ENCODE measurements around the gene RPL41.

The RPL41 gene

GRCh38 chr12:56160894-56161689, 44.7 kb downstream of the RPL41 start:
- Histone ChIP-seq H3K36me3 (ENCODE audit: control insufficient read depth in 4 of 4, insufficient read depth in 4 of 4, low read length in 3 of 4) (peaks cover 2 to 65% (median 58%) of the 10 kb centered on the region in 4 experiments), H3K4me3 (ENCODE audit: control insufficient read depth in 1 of 7, extremely low read depth in 1 of 7, insufficient read depth in 4 of 7, low read depth in 2 of 7, low read length in 6 of 7) (peak overlapping the region in 1 of 7 experiments; percentile 41)

GRCh38 chr12:56161690-56162351, 45.4 kb downstream of the RPL41 start:
- Histone ChIP-seq H3K27ac (ENCODE audit: insufficient read depth in 1 of 2, low read depth in 1 of 2, low read length in 2 of 2, poor library complexity in 1 of 2, severe bottlenecking in 2 of 2) (no peak overlapping the region), H3K27me3 (replicated peaks in 2 of 5; ENCODE audit: control insufficient read depth in 4 of 5, insufficient read depth in 5 of 5, low read length in 4 of 5) (no peaks in the 10 kb centered on the region), H3K4me1 (ENCODE audit: control extremely low read depth in 1 of 4, control insufficient read depth in 4 of 4, insufficient read depth in 4 of 4, low read length in 3 of 4) (peaks cover 10 to 33% (median 30%) of the 10 kb centered on the region in 4 experiments), H3K9me3 (ENCODE audit: control extremely low read depth in 1 of 5, control insufficient read depth in 4 of 5, insufficient read depth in 2 of 5, low read depth in 1 of 5, low read length in 4 of 5) (no peaks in the 10 kb centered on the region), H3K36me3 (ENCODE audit: control insufficient read depth in 4 of 4, insufficient read depth in 4 of 4, low read length in 3 of 4) (peaks cover 2 to 70% (median 60%) of the 10 kb centered on the region in 4 experiments), H3K4me3 (ENCODE audit: control insufficient read depth in 1 of 7, extremely low read depth in 1 of 7, insufficient read depth in 4 of 7, low read depth in 2 of 7, low read length in 6 of 7) (no peak overlapping the region)
- no peak for DNase-seq
- 98% methylated on average over 6 of the region's 10 CpGs for WGBS (ENCODE audit: insufficient coverage)
- POLR2A ChIA-PET: interaction anchor here (0.6 to 1.8 kb wide), 6 partner anchors 16 to 610 kb away, joined by 3 to 6 read pairs (median 4); partner anchors contain the start of genes ESYT1 and RNF41
- CTCF ChIA-PET: interaction anchor here (0.7 to 6.0 kb wide), 13 partner anchors 7 to 96 kb away, joined by 3 to 47 read pairs (median 5); partner anchors contain the start of genes ANKRD52, ESYT1, SMARCC2 and ZC3H10

More at GRCh38 chr12:56160894-56161689, 44.7 kb downstream of the RPL41 start:
- peaks cover 10 to 35% (median 31%) of the 10 kb centered on the region in 4 experiments for H3K4me1 ChIP-seq (ENCODE audit: control extremely low read depth in 1 of 4, control insufficient read depth in 4 of 4, insufficient read depth in 4 of 4, low read length in 3 of 4)
- WGBS (ENCODE audit: insufficient coverage): 96% methylated on average over 6 of the region's 11 CpGs
- ChIA-PET POLR2A (interaction anchor here (0.6 to 1.4 kb wide), 4 partner anchors 10 to 61 kb away, joined by 4 to 6 read pairs (median 4); partner anchors contain the start of genes ESYT1 and RNF41), CTCF (interaction anchor here (0.6 to 6.0 kb wide), 13 partner anchors 8 to 69 kb away, joined by 3 to 47 read pairs (median 4); partner anchors contain the start of genes ESYT1, SMARCC2 and ZC3H10)
- DNase-seq: no peak
- H3K27ac ChIP-seq (ENCODE audit: insufficient read depth in 1 of 2, low read depth in 1 of 2, low read length in 2 of 2, poor library complexity in 1 of 2, severe bottlenecking in 2 of 2): peak overlapping the region in 1 of 2 experiments; percentile 98
- no peaks in the 10 kb centered on the region for H3K9me3 ChIP-seq (ENCODE audit: control extremely low read depth in 1 of 5, control insufficient read depth in 4 of 5, insufficient read depth in 2 of 5, low read depth in 1 of 5, low read length in 4 of 5)
- no peaks in the 10 kb centered on the region for H3K27me3 ChIP-seq (replicated peaks in 2 of 5; ENCODE audit: control insufficient read depth in 4 of 5, insufficient read depth in 5 of 5, low read length in 4 of 5)

GRCh38 chr12:56162468-56163290, 46.2 kb downstream of the RPL41 start:
- ChIA-PET POLR2A (interaction anchor here (0.6 to 1.8 kb wide), 8 partner anchors 13 to 609 kb away, joined by 3 to 5 read pairs (median 4); partner anchors contain the start of genes ESYT1 and ZC3H10), CTCF (interaction anchor here (0.9 to 6.0 kb wide), 8 partner anchors 8 to 96 kb away, joined by 3 to 47 read pairs (median 5); partner anchors contain the start of genes ANKRD52, SMARCC2 and ZC3H10)
- Histone ChIP-seq H3K27ac (ENCODE audit: insufficient read depth in 1 of 2, low read depth in 1 of 2, low read length in 2 of 2, poor library complexity in 1 of 2, severe bottlenecking in 2 of 2) (peak overlapping the region in 1 of 2 experiments; percentile 20), H3K4me3 (ENCODE audit: control insufficient read depth in 1 of 7, extremely low read depth in 1 of 7, insufficient read depth in 4 of 7, low read depth in 2 of 7, low read length in 6 of 7) (no peak overlapping the region), H3K27me3 (replicated peaks in 2 of 5; ENCODE audit: control insufficient read depth in 4 of 5, insufficient read depth in 5 of 5, low read length in 4 of 5) (no peaks in the 10 kb centered on the region), H3K9me3 (ENCODE audit: control extremely low read depth in 1 of 5, control insufficient read depth in 4 of 5, insufficient read depth in 2 of 5, low read depth in 1 of 5, low read length in 4 of 5) (no peaks in the 10 kb centered on the region), H3K4me1 (ENCODE audit: control extremely low read depth in 1 of 4, control insufficient read depth in 4 of 4, insufficient read depth in 4 of 4, low read length in 3 of 4) (peaks cover 10 to 25% (median 22%) of the 10 kb centered on the region in 4 experiments), H3K36me3 (ENCODE audit: control insufficient read depth in 4 of 4, insufficient read depth in 4 of 4, low read length in 3 of 4) (peaks cover 2 to 78% (median 63%) of the 10 kb centered on the region in 4 experiments)
- DNase-seq: peak in 1 of 3 donors; percentile 20
- WGBS (ENCODE audit: insufficient coverage): 92% methylated on average over 5 of the region's 11 CpGs

GRCh38 chr12:56163533-56164344, 47.3 kb downstream of the RPL41 start:
- WGBS (ENCODE audit: insufficient coverage): 90% methylated on average over 5 of the region's 11 CpGs
- no peak overlapping the region for H3K27ac ChIP-seq (ENCODE audit: insufficient read depth in 1 of 2, low read depth in 1 of 2, low read length in 2 of 2, poor library complexity in 1 of 2, severe bottlenecking in 2 of 2)
- H3K4me1 ChIP-seq (ENCODE audit: control extremely low read depth in 1 of 4, control insufficient read depth in 4 of 4, insufficient read depth in 4 of 4, low read length in 3 of 4): peaks cover 8 to 24% (median 21%) of the 10 kb centered on the region in 4 experiments
- ChIA-PET CTCF (interaction anchor here (1.4 to 6.0 kb wide), 5 partner anchors 10 to 94 kb away, joined by 3 to 47 read pairs (median 17); partner anchors contain the start of genes ANKRD52 and ZC3H10), POLR2A (interaction anchor here (0.6 to 1.8 kb wide), 4 partner anchors 12 to 172 kb away, joined by 3 to 5 read pairs (median 4); partner anchors contain the start of gene ESYT1)
- H3K9me3 ChIP-seq (ENCODE audit: control extremely low read depth in 1 of 5, control insufficient read depth in 4 of 5, insufficient read depth in 2 of 5, low read depth in 1 of 5, low read length in 4 of 5): no peaks in the 10 kb centered on the region
- H3K27me3 ChIP-seq (replicated peaks in 2 of 5; ENCODE audit: control insufficient read depth in 4 of 5, insufficient read depth in 5 of 5, low read length in 4 of 5): no peaks in the 10 kb centered on the region
- no peak overlapping the region for H3K4me3 ChIP-seq (ENCODE audit: control insufficient read depth in 1 of 7, extremely low read depth in 1 of 7, insufficient read depth in 4 of 7, low read depth in 2 of 7, low read length in 6 of 7)
- DNase-seq: no peak
- peaks cover 4 to 89% (median 67%) of the 10 kb centered on the region in 4 experiments for H3K36me3 ChIP-seq (ENCODE audit: control insufficient read depth in 4 of 4, insufficient read depth in 4 of 4, low read length in 3 of 4)

- CTCF ChIA-PET: interaction anchor here (1.4 to 6.0 kb wide), 2 partner anchors 10 to 40 kb away, joined by 3 to 47 read pairs; no protein-coding TSS in a partner anchor
- no peak overlapping the region for H3K4me3 ChIP-seq (ENCODE audit: control insufficient read depth in 1 of 7, extremely low read depth in 1 of 7, insufficient read depth in 4 of 7, low read depth in 2 of 7, low read length in 6 of 7)
- H3K36me3 ChIP-seq (ENCODE audit: control insufficient read depth in 4 of 4, insufficient read depth in 4 of 4, low read length in 3 of 4): peaks cover 4 to 94% (median 69%) of the 10 kb centered on the region in 4 experiments
- no peaks in the 10 kb centered on the region for H3K27me3 ChIP-seq (replicated peaks in 2 of 5; ENCODE audit: control insufficient read depth in 4 of 5, insufficient read depth in 5 of 5, low read length in 4 of 5)
- 99% methylated on average over 9 of the region's 17 CpGs for WGBS (ENCODE audit: insufficient coverage)
- H3K9me3 ChIP-seq (ENCODE audit: control extremely low read depth in 1 of 5, control insufficient read depth in 4 of 5, insufficient read depth in 2 of 5, low read depth in 1 of 5, low read length in 4 of 5): no peaks in the 10 kb centered on the region
- POLR2A ChIA-PET: no interaction called here
- H3K27ac ChIP-seq (ENCODE audit: insufficient read depth in 1 of 2, low read depth in 1 of 2, low read length in 2 of 2, poor library complexity in 1 of 2, severe bottlenecking in 2 of 2): no peak overlapping the region
- no peak for DNase-seq
- peaks cover 5 to 19% (median 16%) of the 10 kb centered on the region in 4 experiments for H3K4me1 ChIP-seq (ENCODE audit: control extremely low read depth in 1 of 4, control insufficient read depth in 4 of 4, insufficient read depth in 4 of 4, low read length in 3 of 4)
These were observed 47.9 kb downstream of the RPL41 start for GRCh38 chr12:56164345-56164729.
